OCI-LY7 (cell line): ENCODE measurements around the gene SPATA22.

Experiments used
- CTCF ChIP-seq: fragments of 200-600 bp; sonication (generic); conservative IDR thresholded peaks from 2 replicates; pipeline ENCODE4 v1.5.1; 2014; ENCODE audit warnings: mild to moderate bottlenecking, antibody characterized with exemption, low read length, moderate library complexity, mixed read lengths
- EZH2phosphoT487 ChIP-seq: fragments of 200-600 bp; sonication (generic); IDR thresholded peaks from 2 replicates; pipeline ENCODE4 v1.6.1; 2018; ENCODE audit warnings: low read depth, borderline replicate concordance, mild to moderate bottlenecking, mixed run types, antibody characterized with exemption, low read length, moderate library complexity, mixed read lengths

- TF ChIP-seq CTCF (no peak), EZH2phosphoT487 (no peak)
These were observed 33.4 kb upstream of the SPATA22 start for GRCh38 chr17:3505008-3505407.
